Measurements from ENCODE around the gene PHLDB2.
A peak's percentile ranks its signal among the peaks of the same experiment; 100 is the strongest.

DNA sequence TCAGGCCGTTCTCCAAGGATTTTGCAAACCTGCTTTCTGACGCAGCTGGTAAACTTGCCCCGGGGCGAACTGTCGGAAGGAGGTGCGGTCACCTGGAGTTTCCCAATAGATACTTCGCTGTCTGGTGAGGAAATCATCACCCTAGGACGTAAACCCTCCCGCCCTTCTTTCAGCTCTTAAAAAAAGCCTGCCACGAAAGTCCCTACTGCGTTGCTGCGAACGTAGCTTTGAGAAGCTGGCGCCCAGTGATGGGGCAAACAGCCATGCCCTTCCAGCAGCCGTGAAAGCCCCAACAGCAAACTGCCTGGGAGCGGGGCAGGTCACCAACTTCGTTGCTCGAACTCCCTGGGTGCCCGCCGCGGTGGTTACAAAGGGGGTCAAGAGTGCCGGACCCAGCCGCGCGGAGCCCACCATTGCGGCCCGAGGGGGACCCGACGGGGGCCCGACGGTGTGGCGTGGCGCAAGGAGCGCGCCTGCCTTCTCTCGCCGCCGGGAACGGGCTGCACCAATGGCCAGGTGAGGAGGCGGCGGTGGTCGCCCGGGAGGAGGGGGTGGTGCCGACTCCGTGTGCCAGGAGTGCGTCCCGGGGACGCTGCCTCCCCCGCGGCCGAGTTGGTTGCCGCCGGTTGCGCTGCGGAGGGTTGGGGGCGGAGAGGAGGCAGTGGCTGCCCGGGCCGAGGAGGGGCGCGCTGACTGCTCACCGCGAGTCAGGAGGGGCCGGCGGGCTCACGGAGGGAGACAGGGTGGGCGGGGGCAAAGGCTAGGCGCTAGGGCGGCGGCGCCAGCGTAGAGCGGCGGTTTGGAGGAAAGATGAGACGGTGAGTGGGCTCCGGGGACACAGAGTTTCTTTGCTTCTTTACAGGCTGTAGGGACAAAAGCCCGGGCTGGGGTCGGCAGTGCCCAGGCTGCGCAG is at the start of gene PHLDB2:
- TF ChIP-seq CTCF (IDR thresholded peaks at IDR 0.05): peak in 1 of 3 donors; percentile 4
- TF ChIP-seq POLR2A (IDR thresholded peaks at IDR 0.05): peak; percentile 66
- peak; percentile 57 to 84 (median 67) for TF ChIP-seq POLR2AphosphoS5 (IDR thresholded peaks at IDR 0.05)

Data from breast epithelium (tissue), 3 donors.